ENCODE results near the gene ZBTB40. TPM values are rescaled to one million over a fixed set of nuclear protein-coding genes. Genes with fewer than 3 reads are reported as not detected.

ZBTB40 gene
- total RNA-seq, 4 donors from 2014 or later = 13.8 to 21.1 (median 18.4) TPM

DNA sequence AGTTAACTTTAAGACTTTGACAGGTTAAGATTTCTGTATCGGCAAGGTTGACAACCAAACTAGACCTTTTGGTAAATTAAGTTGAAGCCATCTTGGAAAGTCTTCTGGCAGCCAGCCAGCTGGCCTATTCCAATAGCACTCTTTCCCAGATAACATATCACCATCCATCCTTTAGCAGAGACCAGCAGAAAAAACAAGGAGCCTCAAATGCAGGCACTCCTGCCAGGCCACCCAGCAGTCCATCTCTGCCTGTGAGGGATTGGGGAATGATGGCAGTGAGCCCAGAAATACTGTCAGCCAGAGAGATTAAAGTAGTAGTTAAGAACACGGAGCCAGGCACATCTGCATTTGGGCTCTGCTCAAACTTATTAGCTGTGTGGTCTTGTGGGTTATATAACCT, 19.4 kb downstream of the ZBTB40 start:
- H3K36me3 ChIP-seq = no peaks in the 10 kb centered on the region
- H3K4me3 ChIP-seq = no peak overlapping the region
- H3K4me1 ChIP-seq = peaks cover 29 to 39% (median 34%) of the 10 kb centered on the region in 4 donors
- 48% methylated on average over 2 of the region's 2 CpGs for WGBS
- DNase-seq (ENCODE audit: extremely low spot score) = no peak
- H3K9me3 ChIP-seq = no peaks in the 10 kb centered on the region
- no peak for TF ChIP-seq POLR2A (IDR thresholded peaks at IDR 0.05; ENCODE audit: low read depth)
- no peak for TF ChIP-seq POLR2AphosphoS5 (IDR thresholded peaks at IDR 0.05)
- no peak for TF ChIP-seq EP300 (IDR thresholded peaks at IDR 0.05)
- TF ChIP-seq, protein P1, sequence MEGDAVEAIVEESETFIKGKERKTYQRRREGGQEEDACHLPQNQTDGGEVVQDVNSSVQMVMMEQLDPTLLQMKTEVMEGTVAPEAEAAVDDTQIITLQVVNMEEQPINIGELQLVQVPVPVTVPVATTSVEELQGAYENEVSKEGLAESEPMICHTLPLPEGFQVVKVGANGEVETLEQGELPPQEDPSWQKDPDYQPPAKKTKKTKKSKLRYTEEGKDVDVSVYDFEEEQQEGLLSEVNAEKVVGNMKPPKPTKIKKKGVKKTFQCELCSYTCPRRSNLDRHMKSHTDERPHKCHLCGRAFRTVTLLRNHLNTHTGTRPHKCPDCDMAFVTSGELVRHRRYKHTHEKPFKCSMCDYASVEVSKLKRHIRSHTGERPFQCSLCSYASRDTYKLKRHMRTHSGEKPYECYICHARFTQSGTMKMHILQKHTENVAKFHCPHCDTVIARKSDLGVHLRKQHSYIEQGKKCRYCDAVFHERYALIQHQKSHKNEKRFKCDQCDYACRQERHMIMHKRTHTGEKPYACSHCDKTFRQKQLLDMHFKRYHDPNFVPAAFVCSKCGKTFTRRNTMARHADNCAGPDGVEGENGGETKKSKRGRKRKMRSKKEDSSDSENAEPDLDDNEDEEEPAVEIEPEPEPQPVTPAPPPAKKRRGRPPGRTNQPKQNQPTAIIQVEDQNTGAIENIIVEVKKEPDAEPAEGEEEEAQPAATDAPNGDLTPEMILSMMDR (IDR thresholded peaks at IDR 0.05) = no peak
- H3K27ac ChIP-seq (replicated peaks in 1 of 4) = no peak overlapping the region
- H3K27me3 ChIP-seq = no peaks in the 10 kb centered on the region
- intact Hi-C loops (cut with DNase I) = no loop called here

DNA sequence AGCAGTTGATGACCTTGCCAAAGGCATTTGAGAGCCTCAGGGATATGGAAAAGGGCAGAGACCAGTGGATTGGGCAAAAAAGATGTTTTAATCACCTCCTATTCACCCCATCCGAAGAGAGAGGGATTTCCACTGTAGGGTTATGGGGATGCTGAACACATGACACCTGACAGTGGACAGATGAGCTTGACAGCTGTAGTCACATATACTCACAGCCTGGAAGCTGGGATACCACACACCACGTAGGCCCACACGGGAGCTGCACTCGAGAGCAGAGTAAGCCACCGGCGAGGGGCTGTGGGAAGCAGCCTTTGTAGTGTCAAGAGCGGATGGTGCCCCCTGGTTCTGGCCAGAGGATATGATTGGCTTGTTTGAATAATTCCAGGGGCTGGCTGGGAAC, 20.0 kb downstream of the ZBTB40 start:
- H3K27ac ChIP-seq (replicated peaks in 1 of 4) = no peak overlapping the region
- H3K36me3 ChIP-seq = no peaks in the 10 kb centered on the region
- intact Hi-C loops (cut with DNase I) = no loop called here
- no peak overlapping the region for H3K4me3 ChIP-seq
- H3K4me1 ChIP-seq = peaks cover 29 to 39% (median 34%) of the 10 kb centered on the region in 4 donors
- TF ChIP-seq, protein P1 (IDR thresholded peaks at IDR 0.05) = no peak
- TF ChIP-seq EP300 (IDR thresholded peaks at IDR 0.05) = no peak
- TF ChIP-seq POLR2A (IDR thresholded peaks at IDR 0.05; ENCODE audit: low read depth) = no peak
- no peak for TF ChIP-seq POLR2AphosphoS5 (IDR thresholded peaks at IDR 0.05)
- 91% methylated on average over 7 of the region's 7 CpGs for WGBS
- H3K9me3 ChIP-seq = no peaks in the 10 kb centered on the region
- no peak for DNase-seq (ENCODE audit: extremely low spot score)
- H3K27me3 ChIP-seq = no peaks in the 10 kb centered on the region

DNA sequence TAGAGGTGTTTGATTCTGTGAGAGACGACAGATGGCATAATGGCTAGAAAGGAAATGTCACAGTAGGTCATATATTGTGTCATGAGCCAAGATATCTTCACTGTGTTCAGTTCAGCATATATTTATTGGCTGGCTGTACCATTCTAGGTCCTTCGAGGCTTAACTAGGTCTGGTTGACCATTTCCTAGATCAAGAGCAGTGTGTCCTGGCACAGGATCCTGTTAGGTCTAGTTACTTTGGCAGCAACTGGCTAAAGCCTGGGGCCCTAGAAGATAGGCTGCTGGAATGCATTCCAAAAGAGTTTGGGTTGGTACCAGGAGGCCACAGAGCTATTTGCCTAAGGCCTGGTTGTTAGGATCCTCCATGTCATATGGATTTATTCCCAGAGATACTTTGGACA, 20.9 kb downstream of the ZBTB40 start:
- no peaks in the 10 kb centered on the region for H3K9me3 ChIP-seq
- H3K4me3 ChIP-seq = no peak overlapping the region
- H3K27me3 ChIP-seq = no peaks in the 10 kb centered on the region
- intact Hi-C loops (cut with DNase I) = no loop called here
- peaks cover 29 to 37% (median 32%) of the 10 kb centered on the region in 4 donors for H3K4me1 ChIP-seq
- no peak for DNase-seq (ENCODE audit: extremely low spot score)
- 78% methylated on average over 2 of the region's 2 CpGs for WGBS
- no peaks in the 10 kb centered on the region for H3K36me3 ChIP-seq
- no peak overlapping the region for H3K27ac ChIP-seq (replicated peaks in 1 of 4)
- TF ChIP-seq POLR2A (IDR thresholded peaks at IDR 0.05; ENCODE audit: low read depth) = no peak
- TF ChIP-seq EP300 (IDR thresholded peaks at IDR 0.05) = no peak
- TF ChIP-seq, protein P1 (IDR thresholded peaks at IDR 0.05) = no peak

DNA sequence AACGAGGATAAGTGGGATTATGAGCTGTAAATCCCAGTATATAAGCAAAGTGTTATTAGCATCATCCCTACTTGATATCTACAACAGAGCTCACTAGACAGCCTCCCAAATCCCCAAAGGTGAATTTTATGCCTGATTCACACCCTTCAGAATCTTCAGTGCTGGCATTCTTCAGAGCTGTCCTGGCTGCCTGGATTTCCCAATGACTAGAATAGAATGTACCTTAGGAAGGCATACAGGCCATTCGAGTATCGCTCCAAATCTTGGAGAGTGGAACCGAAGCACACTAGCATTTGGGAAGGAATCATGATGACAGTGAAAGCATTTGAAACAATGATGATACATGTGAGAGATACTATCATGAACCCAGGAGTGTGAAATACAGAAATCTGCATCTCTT, 22.3 kb downstream of the ZBTB40 start:
- H3K4me3 ChIP-seq = no peak overlapping the region
- H3K27ac ChIP-seq (replicated peaks in 1 of 4) = no peak overlapping the region
- H3K9me3 ChIP-seq = no peaks in the 10 kb centered on the region
- DNase-seq (ENCODE audit: extremely low spot score) = no peak
- H3K4me1 ChIP-seq = peaks cover 29 to 37% (median 32%) of the 10 kb centered on the region in 4 donors
- no peaks in the 10 kb centered on the region for H3K36me3 ChIP-seq
- intact Hi-C loops (cut with DNase I) = no loop called here
- no peaks in the 10 kb centered on the region for H3K27me3 ChIP-seq
- 93% methylated on average over 4 of the region's 4 CpGs for WGBS
- no peak for TF ChIP-seq POLR2A (IDR thresholded peaks at IDR 0.05; ENCODE audit: low read depth)
- TF ChIP-seq EP300 (IDR thresholded peaks at IDR 0.05) = no peak
- TF ChIP-seq POLR2AphosphoS5 (IDR thresholded peaks at IDR 0.05) = no peak
- TF ChIP-seq, protein P1 (IDR thresholded peaks at IDR 0.05) = no peak

DNA sequence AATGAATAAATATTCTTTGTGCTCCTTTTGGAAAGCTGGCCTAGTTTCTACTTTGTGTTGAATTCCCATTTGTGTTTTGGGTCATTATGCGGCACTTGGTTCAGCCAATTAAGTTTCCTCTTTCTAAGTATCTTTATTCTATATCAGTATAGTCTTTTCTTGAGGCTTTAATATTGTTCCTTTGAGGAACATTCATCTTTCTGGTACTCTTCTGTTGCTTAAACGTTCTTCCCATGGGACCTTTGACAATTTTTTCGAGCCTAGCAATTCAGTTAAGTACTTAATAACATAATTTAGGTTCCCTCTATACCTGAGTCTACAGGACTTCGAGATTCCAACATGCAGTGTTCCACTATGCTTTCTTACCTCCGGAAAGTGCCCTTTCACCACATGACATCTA, 24.9 kb downstream of the ZBTB40 start:
- Histone ChIP-seq H3K27ac (replicated peaks in 1 of 4) (no peak overlapping the region), H3K36me3 (no peaks in the 10 kb centered on the region), H3K9me3 (no peaks in the 10 kb centered on the region), H3K4me1 (peaks cover 11 to 18% (median 16%) of the 10 kb centered on the region in 4 donors), H3K27me3 (no peaks in the 10 kb centered on the region), H3K4me3 (no peak overlapping the region)
- 87% methylated on average over 5 of the region's 5 CpGs for WGBS
- no peak for DNase-seq (ENCODE audit: extremely low spot score)
- intact Hi-C loops (cut with DNase I) = no loop called here
- no peak for TF ChIP-seq POLR2A (IDR thresholded peaks at IDR 0.05; ENCODE audit: low read depth)

Data from esophagus muscularis mucosa (tissue), 4 donors.